GM19455 (cell line): ENCODE results near the gene GRID1.

Source experiments
- ATAC-seq: cut with Tn5 transposase; IDR thresholded peaks from one replicate; pipeline ENCODE4 v1.9.1; 2021; ENCODE audit not compliant: unreplicated experiment

The GRID1 gene

GRCh38 chr10:86023931-86024280, 342.7 kb downstream of the GRID1 start:
- no peak for ATAC-seq

GRCh38 chr10:86023336-86023735, 343.3 kb downstream of the GRID1 start:
- ATAC-seq = no peak

GRCh38 chr10:86022906-86023305, 343.7 kb downstream of the GRID1 start:
- no peak for ATAC-seq

GRCh38 chr10:86020134-86020533, 346.5 kb downstream of the GRID1 start:
- ATAC-seq = no peak

DNA sequence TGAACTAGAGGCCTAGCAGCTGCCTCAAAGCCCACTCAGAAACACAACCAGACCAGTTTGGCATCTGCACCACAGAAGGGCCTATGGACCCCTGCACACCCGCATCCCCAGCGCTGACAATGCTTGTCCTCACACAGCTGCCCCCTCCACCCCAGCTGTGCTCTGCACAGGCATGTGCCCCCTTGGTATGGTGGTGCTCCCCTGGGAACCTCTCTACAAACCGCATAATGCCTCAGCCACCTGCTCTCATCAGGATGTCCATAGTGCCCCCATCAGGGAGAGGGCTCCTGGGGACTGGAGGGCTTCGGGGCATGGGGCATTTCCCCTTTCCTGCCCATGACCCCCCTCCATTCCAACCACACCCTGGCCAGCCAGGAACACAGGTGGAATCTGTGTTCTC, 347.5 kb downstream of the GRID1 start:
- ATAC-seq = no peak

DNA sequence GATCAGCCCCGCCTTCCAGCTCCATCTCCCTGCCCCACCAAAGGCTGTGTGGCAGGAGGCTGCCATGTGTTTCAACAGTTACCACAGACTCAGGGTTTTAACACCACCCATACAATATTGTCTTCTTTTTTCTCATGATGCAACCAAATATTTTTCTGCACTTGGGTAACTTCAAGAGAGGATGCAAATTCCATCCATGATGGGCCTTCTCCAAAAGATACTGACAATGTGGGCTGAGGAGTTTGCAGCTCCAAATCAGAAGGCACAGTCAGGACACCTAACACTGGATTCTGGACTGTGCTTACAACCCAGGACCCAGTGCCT, 347.9 kb downstream of the GRID1 start:
- no peak for ATAC-seq

- no peak for ATAC-seq
Measured at GRCh38 chr10:86017841-86018734, 348.5 kb downstream of the GRID1 start.

DNA sequence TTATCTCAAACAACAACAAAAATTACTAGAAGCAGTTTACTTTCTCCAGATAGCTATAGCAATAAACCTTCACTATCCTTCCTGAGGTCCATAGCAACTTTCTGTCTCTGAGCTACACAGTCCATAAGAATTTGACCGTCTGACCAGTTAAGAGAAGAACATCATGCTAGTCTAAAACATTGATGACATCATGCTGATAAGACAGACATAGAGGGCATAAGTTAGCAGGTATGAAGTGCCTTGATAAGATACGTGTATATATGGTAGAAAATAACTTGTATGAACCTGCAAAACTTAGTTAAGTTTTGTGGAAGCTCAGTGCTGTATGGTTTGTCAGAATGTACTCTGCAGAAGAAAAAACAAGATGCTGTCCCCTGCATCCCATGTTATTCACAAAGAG, 353.0 kb downstream of the GRID1 start:
- no peak for ATAC-seq

DNA sequence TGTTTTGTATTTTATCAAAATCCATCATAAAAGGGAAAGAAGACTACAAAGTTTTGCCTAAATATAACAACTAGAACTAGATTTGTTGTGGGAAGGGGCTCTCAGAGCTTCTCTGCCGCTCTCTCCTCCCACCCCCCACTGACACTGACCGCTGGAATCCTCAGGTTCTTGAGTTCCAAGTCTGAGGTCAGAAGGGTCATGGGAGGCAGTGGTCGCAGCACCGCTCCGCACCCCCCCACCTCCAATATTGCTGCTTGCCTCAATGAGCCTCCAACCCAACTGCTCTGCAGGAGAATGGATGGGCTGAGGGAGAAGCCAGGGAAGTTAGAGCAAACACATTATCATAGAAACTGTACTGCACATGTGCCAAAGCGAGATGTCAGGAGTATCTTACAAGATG, 359.4 kb downstream of the GRID1 start:
- no peak for ATAC-seq

DNA sequence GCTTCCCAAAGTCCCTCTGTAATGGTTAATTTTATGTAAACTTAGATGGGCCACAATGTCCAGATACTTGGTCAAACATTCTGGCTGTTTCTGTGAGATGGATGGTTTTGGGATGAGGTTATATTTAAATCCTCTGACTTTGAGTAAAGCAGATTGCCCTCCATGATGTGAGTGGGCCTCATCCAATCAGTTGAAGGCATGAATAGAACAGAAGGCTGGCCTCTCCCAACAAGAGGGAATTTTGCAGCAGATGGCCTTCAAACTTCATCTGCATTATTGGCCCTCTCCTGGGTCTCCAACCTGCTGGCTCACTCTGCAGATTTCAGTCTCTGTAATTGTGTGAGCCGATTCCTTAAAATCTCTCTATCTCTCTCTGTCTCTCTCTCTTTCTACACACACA, 362.3 kb downstream of the GRID1 start:
- ATAC-seq = no peak

DNA sequence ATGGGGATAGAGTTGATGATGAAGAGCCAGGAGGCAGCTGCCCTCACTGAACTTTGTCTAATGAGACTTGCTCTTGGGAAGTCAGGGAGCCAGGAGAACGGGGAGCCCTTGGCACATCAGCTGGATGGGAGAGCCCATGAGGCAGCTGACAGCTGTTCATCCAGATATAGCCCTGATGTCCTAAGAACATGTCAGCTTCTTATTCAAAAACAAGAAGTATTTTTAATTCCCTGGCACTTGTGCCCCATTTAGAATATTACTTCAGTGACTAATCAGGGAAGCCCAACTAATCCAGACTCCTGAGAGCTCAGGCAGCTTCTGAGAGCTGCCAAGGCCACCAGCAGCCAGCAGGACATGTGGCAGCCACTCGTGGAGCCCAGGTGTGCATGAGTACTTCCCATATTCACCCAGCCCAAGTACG, 363.4 kb downstream of the GRID1 start:
- no peak for ATAC-seq

DNA sequence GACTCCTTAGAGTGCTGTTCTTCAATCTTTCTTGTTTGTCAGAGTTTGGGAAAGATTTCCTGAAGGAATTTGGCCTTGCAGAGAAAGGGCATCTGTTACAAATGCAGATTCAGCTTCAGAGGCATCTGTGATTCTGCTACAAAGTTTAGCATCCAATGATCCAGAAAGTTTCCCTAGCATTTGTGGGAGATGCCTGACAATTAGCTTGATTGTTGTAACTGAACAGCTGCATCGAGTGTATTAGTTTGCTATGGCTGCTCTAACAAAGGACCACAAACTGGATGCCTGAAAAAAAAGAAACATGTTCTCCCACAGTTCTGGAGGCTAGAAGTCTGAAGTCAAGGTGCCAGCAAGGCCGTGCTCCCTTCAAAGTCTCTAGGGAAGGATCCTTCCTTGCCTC, 365.1 kb downstream of the GRID1 start:
- no peak for ATAC-seq

- no peak for ATAC-seq
Measured at GRCh38 chr10:85997544-85997943, 369.1 kb downstream of the GRID1 start.

DNA sequence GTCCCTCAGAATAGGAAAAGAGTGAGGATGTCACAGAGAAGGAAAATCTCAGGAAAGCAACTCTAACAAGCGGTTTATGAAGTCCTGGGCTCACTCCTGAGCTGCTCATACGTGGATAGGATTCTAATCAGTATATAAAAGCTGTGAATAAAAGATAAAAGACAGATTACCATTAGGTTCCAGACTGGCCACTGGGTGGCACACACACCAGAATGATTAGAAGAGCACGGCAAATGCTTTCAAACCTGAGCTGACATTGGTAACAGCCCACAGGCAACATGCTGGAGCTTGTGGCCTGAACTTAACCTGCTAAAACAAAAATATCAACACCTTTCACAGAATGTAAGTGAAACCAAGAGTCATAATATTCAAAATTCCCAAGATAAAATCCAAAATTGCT, 370.8 kb downstream of the GRID1 start:
- ATAC-seq = no peak

DNA sequence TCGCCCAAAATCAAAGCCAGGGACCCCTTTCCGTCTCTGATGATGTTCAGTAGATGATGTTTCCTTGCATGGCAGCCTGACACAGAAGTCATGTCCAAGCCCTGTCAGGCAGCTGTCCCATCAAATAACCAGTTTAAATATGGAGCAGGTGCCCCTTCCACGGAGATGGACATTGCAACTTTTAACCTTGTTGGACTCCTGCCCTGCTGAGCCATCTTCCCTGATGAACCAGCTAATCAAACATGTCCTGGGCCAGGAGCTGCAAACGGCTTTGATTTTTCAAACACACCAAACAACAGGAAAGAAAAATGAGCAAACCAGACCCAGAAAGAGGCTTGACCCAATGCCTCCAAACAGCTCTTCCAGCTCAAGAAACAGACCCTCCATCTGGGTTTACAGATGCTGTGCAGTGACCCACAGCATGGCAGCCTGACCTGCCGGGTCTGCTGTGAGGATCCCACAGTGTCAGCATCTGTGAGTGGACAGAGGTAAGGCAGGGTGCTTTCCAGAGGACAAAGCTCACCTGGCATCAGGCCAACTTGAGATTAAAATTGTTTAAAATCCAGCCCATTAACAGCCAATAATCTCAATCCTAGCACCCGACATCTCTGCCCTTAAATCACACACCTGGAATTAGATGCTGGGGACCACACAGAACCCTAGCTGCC, 372.6 kb downstream of the GRID1 start:
- ATAC-seq = no peak

DNA sequence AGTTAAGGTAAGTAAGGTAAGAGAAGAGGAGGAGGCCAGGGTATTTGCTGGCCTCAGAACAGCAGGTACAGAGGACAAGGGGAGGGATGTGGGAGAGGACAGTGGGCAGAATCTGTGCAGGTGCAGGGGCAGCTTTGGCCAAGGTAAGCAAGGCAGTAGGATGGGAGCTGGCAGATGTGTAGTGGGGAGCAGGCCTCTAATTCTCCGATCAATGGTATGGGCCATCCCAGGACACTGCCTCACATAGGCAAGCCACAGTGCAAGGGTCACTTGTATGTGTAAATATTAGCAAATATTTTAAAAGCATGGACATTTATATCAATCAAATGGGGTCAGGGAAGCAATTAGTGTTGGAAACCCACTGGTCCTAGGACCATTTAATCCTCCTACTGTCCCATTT, 373.5 kb downstream of the GRID1 start:
- ATAC-seq = no peak

GRCh38 chr10:85992324-85992723, 374.3 kb downstream of the GRID1 start:
- ATAC-seq = no peak

- ATAC-seq = no peak
Measured at GRCh38 chr10:85986777-85987176, 379.8 kb downstream of the GRID1 start.

- no peak for ATAC-seq
Measured at GRCh38 chr10:85983051-85983450, 383.5 kb downstream of the GRID1 start.

DNA sequence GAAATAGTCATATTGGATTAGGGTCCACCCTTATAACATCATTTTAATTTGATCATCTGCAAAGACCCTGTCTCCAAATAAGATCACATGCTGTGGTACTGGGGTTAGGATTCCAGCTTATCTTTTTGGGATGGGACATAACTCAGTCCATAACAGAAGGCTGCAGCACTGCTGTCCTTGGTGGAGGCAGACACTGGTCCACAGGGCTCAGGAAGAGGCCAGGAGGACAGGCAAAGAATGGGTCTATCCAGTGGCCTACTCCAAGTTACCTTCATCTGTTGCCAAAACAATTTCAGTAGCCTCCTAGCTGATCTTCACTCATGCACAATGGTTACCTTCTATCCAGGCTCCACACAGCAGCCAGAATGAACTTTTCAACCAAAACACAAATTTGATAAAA, 387.0 kb downstream of the GRID1 start:
- no peak for ATAC-seq

DNA sequence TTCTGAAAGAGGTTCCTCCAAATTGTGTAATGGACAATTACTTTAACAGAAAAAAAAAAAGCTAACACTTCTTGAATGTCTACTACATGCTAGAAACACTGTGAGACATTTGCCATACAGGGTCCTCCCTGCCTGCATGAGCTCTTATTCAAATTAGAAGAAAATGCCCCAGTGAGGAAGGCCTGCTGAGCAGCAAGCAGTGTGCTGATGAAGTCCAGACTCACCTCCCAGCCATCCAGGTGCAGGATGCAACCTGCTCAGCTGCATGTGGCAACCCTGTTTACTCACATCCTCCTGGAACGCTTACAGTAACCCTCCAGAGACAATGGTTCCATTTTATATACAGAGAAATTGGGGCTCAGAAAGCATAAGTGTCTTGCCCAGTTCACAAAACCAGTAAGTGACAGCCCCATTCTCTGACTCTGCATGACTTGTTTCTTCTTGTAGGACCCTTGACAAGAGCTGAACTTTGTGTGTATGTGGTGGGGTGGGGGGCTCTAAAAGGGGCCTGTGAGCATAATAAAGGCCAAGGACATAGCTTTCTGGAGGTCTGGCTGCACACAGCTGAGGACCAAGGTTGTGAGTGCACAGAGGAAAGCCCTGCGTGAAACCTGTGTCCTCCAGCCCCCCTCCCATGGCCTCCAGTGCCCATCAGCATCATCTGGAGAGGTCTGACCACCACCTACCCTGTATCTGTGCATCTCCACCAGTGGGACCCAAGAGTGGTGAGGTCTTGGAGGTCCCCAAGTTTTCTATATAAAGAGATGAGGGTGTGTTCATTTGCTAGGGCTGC, 387.8 kb downstream of the GRID1 start:
- no peak for ATAC-seq

DNA sequence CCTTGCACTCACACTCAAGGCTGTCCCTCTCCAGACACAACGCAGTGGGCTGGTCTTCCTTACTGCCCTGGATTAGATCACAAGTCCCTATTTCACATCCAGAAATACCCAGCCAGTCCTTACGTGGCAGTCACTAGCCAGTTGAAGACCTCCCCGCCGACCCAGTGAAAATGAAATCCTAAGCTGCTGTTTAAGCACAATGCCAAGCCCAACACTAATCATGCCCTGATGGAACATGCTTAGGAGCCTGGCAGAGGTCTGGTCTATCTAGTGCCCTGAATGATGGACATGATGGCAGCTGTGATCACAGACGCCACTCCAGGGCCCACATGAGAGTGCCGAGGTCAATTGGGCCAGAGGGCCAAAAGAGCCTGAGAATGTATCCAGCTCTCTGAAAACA, 389.0 kb downstream of the GRID1 start:
- ATAC-seq = no peak
